ENCODE measurements around the gene ICAM1. TPM values are rescaled to one million over a fixed set of nuclear protein-coding genes. Genes with fewer than 3 reads are reported as not detected.
A peak's percentile ranks its signal among the peaks of the same experiment; 100 is the strongest.

Gene ICAM1
- total RNA-seq, 2 experiments from 2014 or later, result 8.0 to 9.0 TPM

DNA sequence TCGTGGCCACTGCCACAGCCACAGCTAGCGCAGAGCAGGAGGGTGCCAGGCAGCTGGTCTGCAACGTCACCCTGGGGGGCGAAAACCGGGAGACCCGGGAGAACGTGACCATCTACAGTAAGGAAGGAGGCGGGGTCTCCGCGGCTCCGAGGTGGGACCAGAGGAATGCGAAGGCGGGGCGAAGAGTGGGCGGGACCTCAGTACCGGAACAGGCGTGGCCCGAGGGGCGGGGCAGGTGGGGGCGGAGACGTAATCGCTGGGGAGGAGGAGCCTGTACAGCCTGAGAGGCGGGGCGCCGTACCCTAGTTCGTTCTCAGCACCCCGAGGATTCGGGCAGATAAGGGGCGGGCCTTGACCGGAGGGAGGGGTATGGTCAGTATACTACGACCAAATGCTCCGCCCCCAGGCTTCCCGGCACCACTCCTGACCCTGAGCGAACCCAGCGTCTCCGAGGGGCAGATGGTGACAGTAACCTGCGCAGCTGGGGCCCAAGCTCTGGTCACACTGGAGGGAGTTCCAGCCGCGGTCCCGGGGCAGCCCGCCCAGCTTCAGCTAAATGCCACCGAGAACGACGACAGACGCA lies 21.4 kb downstream of the ICAM1 start:
- Mint-ChIP-seq H3K36me3 (ENCODE audit: low read depth) (peaks cover 9% of the 10 kb centered on the region), H3K27ac (peak overlapping the region; percentile 68), H3K4me1 (peaks cover 66% of the 10 kb centered on the region), H3K27me3 (peaks cover 80% of the 10 kb centered on the region), H3K4me3 (peak overlapping the region; percentile 66), H3K9me3 (no peaks in the 10 kb centered on the region)
- ChIA-PET CTCF (interaction anchor here (0.5 to 1.7 kb wide), 9 partner anchors 15 to 99 kb away, joined by 3 to 9 read pairs (median 4); partner anchors contain the start of gene ICAM1), POLR2A (no interaction called here)
- DNase-seq, result peak; percentile 51

DNA sequence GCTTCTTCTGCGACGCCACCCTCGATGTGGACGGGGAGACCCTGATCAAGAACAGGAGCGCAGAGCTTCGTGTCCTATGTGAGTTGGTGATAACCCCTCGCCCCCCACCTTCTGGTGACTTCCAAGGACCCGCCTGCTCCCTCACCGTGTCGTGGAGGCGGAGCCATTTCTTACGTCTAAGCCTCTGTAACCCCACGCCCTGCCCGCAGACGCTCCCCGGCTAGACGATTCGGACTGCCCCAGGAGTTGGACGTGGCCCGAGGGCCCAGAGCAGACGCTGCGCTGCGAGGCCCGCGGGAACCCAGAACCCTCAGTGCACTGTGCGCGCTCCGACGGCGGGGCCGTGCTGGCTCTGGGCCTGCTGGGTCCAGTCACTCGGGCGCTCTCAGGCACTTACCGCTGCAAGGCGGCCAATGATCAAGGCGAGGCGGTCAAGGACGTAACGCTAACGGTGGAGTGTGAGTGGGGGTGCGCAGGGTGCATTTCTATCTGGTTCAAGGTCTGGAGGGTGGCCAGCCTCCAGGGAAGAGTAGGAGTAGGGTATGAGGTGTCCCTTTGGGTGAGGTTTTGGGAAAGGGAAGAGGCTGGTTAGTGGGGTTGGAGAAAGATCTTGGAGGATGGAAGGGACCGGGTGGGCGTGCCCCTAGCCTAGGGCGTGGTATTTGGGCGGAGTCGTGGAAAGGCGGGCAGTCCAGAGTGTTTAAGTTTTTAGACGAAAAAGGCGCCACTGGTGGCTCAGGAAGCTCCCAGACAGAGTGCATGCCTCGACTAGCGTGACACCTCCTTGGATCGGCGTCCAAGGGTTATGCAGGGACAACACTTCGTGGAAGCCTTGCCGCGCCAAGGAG lies 22.1 kb downstream of the ICAM1 start:
- no peak for DNase-seq
- peak overlapping the region; percentile 38 for H3K4me3 Mint-ChIP-seq
- H3K9me3 Mint-ChIP-seq, result no peaks in the 10 kb centered on the region
- H3K27me3 Mint-ChIP-seq, result peaks cover 73% of the 10 kb centered on the region
- ChIA-PET CTCF (interaction anchor here (0.5 to 1.7 kb wide), 4 partner anchors 22 to 58 kb away, joined by 4 to 7 read pairs (median 5); partner anchors contain the start of gene ICAM1), POLR2A (no interaction called here)
- peaks cover 9% of the 10 kb centered on the region for H3K36me3 Mint-ChIP-seq (ENCODE audit: low read depth)
- H3K4me1 Mint-ChIP-seq, result peaks cover 59% of the 10 kb centered on the region
- H3K27ac Mint-ChIP-seq, result peak overlapping the region; percentile 39

DNA sequence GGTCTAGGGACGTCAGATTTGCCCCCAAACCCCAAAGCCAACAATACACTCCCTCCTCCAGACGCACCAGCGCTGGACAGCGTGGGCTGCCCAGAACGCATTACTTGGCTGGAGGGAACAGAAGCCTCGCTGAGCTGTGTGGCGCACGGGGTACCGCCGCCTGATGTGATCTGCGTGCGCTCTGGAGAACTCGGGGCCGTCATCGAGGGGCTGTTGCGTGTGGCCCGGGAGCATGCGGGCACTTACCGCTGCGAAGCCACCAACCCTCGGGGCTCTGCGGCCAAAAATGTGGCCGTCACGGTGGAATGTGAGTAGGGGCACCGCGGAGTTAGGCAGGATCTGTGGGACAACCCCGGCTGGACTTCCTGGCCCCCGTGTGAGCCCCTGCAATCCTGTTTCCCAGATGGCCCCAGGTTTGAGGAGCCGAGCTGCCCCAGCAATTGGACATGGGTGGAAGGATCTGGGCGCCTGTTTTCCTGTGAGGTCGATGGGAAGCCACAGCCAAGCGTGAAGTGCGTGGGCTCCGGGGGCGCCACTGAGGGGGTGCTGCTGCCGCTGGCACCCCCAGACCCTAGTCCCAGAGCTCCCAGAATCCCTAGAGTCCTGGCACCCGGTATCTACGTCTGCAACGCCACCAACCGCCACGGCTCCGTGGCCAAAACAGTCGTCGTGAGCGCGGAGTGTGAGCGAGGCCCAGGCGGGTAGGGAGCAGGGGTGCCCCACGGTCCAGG lies 22.9 kb downstream of the ICAM1 start:
- Mint-ChIP-seq H3K4me1 (peaks cover 54% of the 10 kb centered on the region), H3K9me3 (no peaks in the 10 kb centered on the region), H3K27me3 (peaks cover 67% of the 10 kb centered on the region), H3K36me3 (ENCODE audit: low read depth) (peaks cover 9% of the 10 kb centered on the region), H3K27ac (no peak overlapping the region), H3K4me3 (peak overlapping the region; percentile 38)
- ChIA-PET POLR2A (no interaction called here), CTCF (interaction anchor here (1.1 to 1.7 kb wide), 2 partner anchors 23 to 35 kb away, joined by 4 to 7 read pairs; partner anchors contain the start of gene ICAM1)
- DNase-seq, result no peak

DNA sequence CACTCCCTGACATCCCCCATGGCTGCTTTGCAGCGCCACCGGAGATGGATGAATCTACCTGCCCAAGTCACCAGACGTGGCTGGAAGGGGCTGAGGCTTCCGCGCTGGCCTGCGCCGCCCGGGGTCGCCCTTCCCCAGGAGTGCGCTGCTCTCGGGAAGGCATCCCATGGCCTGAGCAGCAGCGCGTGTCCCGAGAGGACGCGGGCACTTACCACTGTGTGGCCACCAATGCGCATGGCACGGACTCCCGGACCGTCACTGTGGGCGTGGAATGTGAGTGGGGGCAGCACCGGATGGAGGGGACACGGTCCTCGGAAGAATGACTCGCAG lies 23.4 kb downstream of the ICAM1 start:
- Mint-ChIP-seq H3K36me3 (ENCODE audit: low read depth) (peaks cover 9% of the 10 kb centered on the region), H3K4me1 (peaks cover 50% of the 10 kb centered on the region), H3K4me3 (no peak overlapping the region), H3K27ac (no peak overlapping the region), H3K9me3 (no peaks in the 10 kb centered on the region), H3K27me3 (peaks cover 62% of the 10 kb centered on the region)
- no peak for DNase-seq
- CTCF ChIA-PET, result interaction anchor here (1.1 kb wide), 1 partner anchor 35 kb away, joined by 4 read pairs; no protein-coding TSS in a partner anchor
- POLR2A ChIA-PET, result no interaction called here

DNA sequence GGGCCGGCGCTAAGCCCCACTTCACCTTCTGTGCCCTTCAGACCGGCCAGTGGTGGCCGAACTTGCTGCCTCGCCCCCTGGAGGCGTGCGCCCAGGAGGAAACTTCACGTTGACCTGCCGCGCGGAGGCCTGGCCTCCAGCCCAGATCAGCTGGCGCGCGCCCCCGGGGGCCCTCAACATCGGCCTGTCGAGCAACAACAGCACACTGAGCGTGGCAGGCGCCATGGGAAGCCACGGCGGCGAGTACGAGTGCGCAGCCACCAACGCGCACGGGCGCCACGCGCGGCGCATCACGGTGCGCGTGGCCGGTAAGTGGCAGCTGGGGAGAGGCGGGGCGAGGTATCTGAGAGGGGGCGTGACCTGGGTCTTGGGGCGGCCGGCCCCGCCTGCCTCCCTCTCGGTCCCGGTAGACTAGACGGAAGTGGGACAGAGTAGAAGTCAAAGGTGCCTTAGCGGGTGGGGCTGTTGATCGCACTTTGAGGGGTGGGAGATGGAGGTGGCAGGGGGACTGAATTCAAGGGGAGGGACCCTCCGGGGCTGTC lies 24.5 kb downstream of the ICAM1 start:
- H3K4me3 Mint-ChIP-seq, result peak overlapping the region; percentile 68
- H3K36me3 Mint-ChIP-seq (ENCODE audit: low read depth), result peaks cover 7% of the 10 kb centered on the region
- no peaks in the 10 kb centered on the region for H3K9me3 Mint-ChIP-seq
- POLR2A ChIA-PET, result no interaction called here
- peak; percentile 72 for DNase-seq
- CTCF ChIA-PET, result interaction anchor here (1.2 kb wide), 1 partner anchor 25 kb away, joined by 3 read pairs; no protein-coding TSS in a partner anchor
- peaks cover 61% of the 10 kb centered on the region for H3K27me3 Mint-ChIP-seq
- peaks cover 43% of the 10 kb centered on the region for H3K4me1 Mint-ChIP-seq
- H3K27ac Mint-ChIP-seq, result peak overlapping the region; percentile 83

DNA sequence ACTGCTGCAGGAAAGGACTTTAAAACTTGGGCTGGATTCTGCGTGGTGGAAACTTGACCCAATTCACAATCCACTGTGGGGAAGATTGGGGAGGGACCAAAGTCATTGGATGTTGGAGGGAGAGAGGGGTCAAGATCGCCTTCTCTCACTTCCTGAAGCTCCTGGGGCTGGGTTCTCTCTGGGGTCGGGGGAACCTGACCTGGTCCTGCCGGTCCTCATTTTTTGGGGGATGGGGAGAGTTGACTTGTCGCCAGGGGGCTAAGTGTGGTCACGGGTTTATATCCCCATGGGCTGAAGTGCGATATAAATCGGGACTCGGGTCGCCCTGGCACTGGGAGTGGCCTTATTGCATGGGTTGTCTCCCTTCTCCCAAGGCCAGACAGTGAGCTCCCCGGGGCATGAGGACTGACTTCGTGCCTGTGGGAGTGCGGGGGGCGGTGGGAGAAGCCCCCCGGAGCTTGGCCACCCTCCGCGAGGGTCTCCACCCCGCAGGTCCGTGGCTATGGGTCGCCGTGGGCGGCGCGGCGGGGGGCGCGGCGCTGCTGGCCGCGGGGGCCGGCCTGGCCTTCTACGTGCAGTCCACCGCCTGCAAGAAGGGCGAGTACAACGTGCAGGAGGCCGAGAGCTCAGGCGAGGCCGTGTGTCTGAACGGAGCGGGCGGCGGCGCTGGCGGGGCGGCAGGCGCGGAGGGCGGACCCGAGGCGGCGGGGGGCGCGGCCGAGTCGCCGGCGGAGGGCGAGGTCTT lies 25.1 kb downstream of the ICAM1 start:
- peak overlapping the region; percentile 83 for H3K27ac Mint-ChIP-seq
- no peaks in the 10 kb centered on the region for H3K9me3 Mint-ChIP-seq
- H3K4me1 Mint-ChIP-seq, result peaks cover 36% of the 10 kb centered on the region
- H3K27me3 Mint-ChIP-seq, result peaks cover 55% of the 10 kb centered on the region
- peaks cover 7% of the 10 kb centered on the region for H3K36me3 Mint-ChIP-seq (ENCODE audit: low read depth)
- no peak for DNase-seq
- ChIA-PET POLR2A (no interaction called here), CTCF (interaction anchor here (0.6 to 1.2 kb wide), 3 partner anchors 14 to 110 kb away, joined by 3 read pairs; partner anchors contain the start of gene ZGLP1)
- H3K4me3 Mint-ChIP-seq, result peak overlapping the region; percentile 68

DNA sequence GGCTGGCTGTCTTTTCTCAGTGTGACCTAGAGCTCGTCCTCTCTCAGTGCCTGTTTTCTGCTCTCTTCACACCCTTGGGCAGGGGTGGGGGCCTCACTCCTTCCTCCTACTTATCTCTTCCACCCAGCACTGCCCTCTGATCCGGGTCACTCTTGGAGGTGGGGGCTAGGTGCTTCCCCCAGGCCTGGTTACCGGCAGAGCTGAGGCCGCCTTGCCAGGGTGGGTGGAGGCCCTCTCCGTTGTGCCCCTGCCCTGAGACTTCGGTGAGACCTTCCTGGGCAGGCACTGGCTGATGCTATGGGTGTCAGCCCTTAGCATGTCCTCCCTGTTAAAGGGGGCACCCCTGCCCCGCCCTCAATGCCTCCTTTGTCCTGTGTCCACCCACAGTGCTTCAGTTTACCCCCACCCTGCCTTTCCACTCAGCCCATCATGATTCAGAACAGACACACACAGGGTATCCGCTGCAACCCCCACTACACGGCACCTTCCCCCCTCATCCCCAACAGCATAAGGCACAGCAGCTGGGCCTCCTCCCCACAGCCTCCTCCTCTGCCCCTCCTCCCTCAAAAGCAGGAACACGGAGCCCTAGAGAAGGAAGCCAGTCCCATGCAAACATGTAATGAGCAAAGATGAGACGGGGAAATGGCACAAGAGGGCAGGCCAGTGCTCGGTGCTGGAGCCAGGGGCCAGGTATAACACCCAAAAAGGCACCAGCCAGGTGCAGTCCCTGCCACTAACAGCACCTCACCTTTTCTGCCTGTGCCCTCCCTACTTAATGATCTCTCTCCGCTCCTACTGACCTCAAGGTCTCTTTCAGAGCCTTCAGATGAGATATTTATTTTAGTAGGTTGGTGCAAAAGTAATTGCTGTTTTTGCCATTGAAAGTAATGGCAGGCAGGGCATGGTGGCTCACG lies 28.9 kb downstream of the ICAM1 start:
- Mint-ChIP-seq H3K27me3 (peaks cover 24% of the 10 kb centered on the region), H3K4me1 (peaks cover 9% of the 10 kb centered on the region)
- POLR2A ChIA-PET, result interaction anchor here (0.7 kb wide), 1 partner anchor 16 kb away, joined by 3 read pairs; no protein-coding TSS in a partner anchor

DNA sequence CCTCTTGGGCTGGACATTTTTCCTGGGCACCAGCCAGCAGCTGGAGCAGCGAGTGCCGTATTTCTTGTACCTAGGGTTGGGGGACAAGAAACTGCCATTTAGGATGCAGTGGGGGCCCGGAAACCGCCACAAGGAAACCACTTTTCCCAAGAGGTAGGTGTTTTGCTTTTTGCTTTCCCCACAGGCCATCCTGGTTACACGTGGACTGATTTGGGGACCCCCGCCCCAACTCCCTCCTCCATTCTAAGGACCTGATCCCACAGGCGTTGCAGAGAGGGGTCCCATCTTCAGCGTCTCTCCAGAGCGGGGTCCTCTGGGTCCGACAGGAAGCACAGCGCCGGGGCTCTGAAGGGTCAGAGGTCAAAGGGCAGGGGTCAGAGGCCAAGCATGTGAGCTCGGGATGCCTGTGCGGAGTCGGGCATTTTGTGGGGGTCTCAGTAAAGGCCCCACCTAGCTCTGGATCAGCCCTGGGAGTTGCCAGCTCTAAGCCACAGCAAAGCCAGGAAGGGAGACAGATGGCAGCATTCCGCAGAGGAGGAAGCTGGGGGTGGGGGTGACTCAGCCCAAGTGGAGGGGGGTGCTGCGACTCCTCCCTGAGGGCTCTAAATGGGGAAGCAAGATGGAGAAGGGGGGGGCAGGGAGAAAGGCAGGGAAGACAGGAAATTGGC lies 34.4 kb downstream of the ICAM1 start:
- CTCF ChIA-PET, result interaction anchor here (0.5 to 1.8 kb wide), 6 partner anchors 10 to 67 kb away, joined by 3 to 6 read pairs (median 3); no protein-coding TSS in a partner anchor
- Mint-ChIP-seq H3K4me3 (no peak overlapping the region), H3K27ac (no peak overlapping the region), H3K36me3 (ENCODE audit: low read depth) (no peaks in the 10 kb centered on the region), H3K27me3 (peaks cover 6% of the 10 kb centered on the region), H3K4me1 (no peaks in the 10 kb centered on the region), H3K9me3 (no peaks in the 10 kb centered on the region)
- POLR2A ChIA-PET, result no interaction called here
- DNase-seq, result no peak

More for the DNA sequence above, 28.9 kb downstream of the ICAM1 start:
- peaks cover 4% of the 10 kb centered on the region for H3K36me3 Mint-ChIP-seq (ENCODE audit: low read depth)
- DNase-seq, result no peak
- CTCF ChIA-PET, result interaction anchor here (1.1 to 1.2 kb wide), 2 partner anchors 12 to 73 kb away, joined by 3 read pairs; no protein-coding TSS in a partner anchor
- H3K27ac Mint-ChIP-seq, result no peak overlapping the region
- H3K9me3 Mint-ChIP-seq, result no peaks in the 10 kb centered on the region
- no peak overlapping the region for H3K4me3 Mint-ChIP-seq

DNA sequence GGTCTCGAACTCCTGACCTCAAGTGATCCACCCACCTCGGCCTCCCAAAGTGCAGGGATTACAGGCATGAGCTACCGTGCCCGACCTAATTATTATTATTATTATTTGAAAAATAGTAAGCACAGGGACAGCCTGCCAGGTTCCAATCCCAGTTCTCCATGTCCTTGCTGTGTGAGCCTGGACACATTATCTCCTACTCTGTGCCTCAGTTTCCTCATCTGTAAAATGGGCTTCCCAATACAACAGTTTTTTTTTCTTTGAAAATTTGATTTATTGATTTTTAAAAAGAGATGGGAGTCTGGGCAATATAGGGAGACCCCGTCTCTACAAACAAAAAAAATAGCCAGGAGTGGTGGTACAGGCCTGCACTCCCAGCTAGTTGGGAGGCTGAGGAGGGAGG lies 35.4 kb downstream of the ICAM1 start:
- Mint-ChIP-seq H3K4me1 (no peaks in the 10 kb centered on the region), H3K27ac (no peak overlapping the region), H3K27me3 (peaks cover 4% of the 10 kb centered on the region), H3K4me3 (no peak overlapping the region), H3K9me3 (no peaks in the 10 kb centered on the region), H3K36me3 (ENCODE audit: low read depth) (no peaks in the 10 kb centered on the region)
- POLR2A ChIA-PET, result no interaction called here
- DNase-seq, result no peak
- CTCF ChIA-PET, result interaction anchor here (1.2 to 1.8 kb wide), 4 partner anchors 9 to 35 kb away, joined by 3 to 6 read pairs (median 4); partner anchors contain the start of gene ICAM1

DNA sequence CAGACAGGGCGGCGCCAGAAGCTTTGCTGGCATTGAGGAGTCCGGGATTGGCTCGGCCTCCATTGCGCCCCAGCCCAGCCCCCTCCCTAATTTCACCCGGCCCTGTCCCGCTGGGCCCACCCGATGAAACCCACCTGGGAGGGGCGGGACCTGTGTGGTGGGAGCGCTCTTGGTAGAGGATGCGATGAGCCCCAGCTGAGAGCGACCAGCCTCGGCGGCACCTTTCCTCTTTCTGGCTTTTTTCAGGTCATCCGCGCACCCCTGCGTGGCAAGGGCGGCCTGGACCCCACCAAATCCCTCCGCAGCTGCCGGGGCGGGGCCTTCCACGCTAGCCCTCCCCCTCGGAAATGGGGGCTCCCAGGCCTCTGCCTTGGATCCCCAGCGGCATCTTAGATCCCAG lies 38.5 kb downstream of the ICAM1 start, which contains the start of gene ZGLP1:
Gene ZGLP1 (minus strand): TSS at position 393 of the 400 bp plus-strand sequence.
- H3K36me3 Mint-ChIP-seq (ENCODE audit: low read depth), result no peaks in the 10 kb centered on the region
- ChIA-PET CTCF (interaction anchor here (1.2 to 1.6 kb wide), 2 partner anchors 13 to 555 kb away, joined by 3 to 4 read pairs; no protein-coding TSS in a partner anchor), POLR2A (no interaction called here)
- peaks cover 3% of the 10 kb centered on the region for H3K4me1 Mint-ChIP-seq
- peak within 1 kb of the TSS; percentile 5 for H3K27ac Mint-ChIP-seq
- H3K27me3 Mint-ChIP-seq, result no peaks in the 10 kb centered on the region
- H3K9me3 Mint-ChIP-seq, result no peaks in the 10 kb centered on the region
- DNase-seq, result no peak
- no peak within 1 kb of the TSS for H3K4me3 Mint-ChIP-seq
